ENCODE data around the gene C2CD3.
A peak's percentile ranks its signal among the peaks of the same experiment; 100 is the strongest.

Gene C2CD3

GRCh38 chr11:74015919-74016684 lies 154.7 kb downstream of the C2CD3 start:
- no peak for DNase-seq

- DNase-seq, result no peak
Observed at GRCh38 chr11:74014880-74015279, 155.9 kb downstream of the C2CD3 start.

GRCh38 chr11:74013141-74013540 lies 157.7 kb downstream of the C2CD3 start:
- DNase-seq, result no peak

- no peak for DNase-seq
Observed at GRCh38 chr11:74012074-74012809, 158.6 kb downstream of the C2CD3 start.

GRCh38 chr11:74011360-74012073 lies 159.3 kb downstream of the C2CD3 start:
- no peak for DNase-seq

GRCh38 chr11:74010306-74011300 lies 160.2 kb downstream of the C2CD3 start:
- DNase-seq, result no peak

GRCh38 chr11:74009675-74010305 lies 161.0 kb downstream of the C2CD3 start:
- DNase-seq, result no peak

- DNase-seq, result no peak
Observed at GRCh38 chr11:74009230-74009547, 161.6 kb downstream of the C2CD3 start.

GRCh38 chr11:74008373-74009229 lies 162.2 kb downstream of the C2CD3 start, which contains the start of gene UCP3:
UCP3 (minus strand) TSS chr11:74009085; CDS start chr11:74007042, 2,043 bp downstream.
- DNase-seq, result no peak

GRCh38 chr11:74007691-74008372 lies 163.0 kb downstream of the C2CD3 start:
- DNase-seq, result no peak

- DNase-seq, result no peak
Observed at GRCh38 chr11:74006743-74007304, 164.0 kb downstream of the C2CD3 start.

- no peak for DNase-seq
Observed at GRCh38 chr11:74005721-74006517, 164.9 kb downstream of the C2CD3 start.

GRCh38 chr11:74004759-74005615 lies 165.8 kb downstream of the C2CD3 start:
- peak; percentile 65 for DNase-seq

- DNase-seq, result no peak
Observed at GRCh38 chr11:74004046-74004695, 166.6 kb downstream of the C2CD3 start.

GRCh38 chr11:74002832-74003231 lies 168.0 kb downstream of the C2CD3 start:
- no peak for DNase-seq

- DNase-seq, result no peak
Observed at GRCh38 chr11:74001822-74002286, 168.9 kb downstream of the C2CD3 start.
